ENCODE measurements around the gene SIK3.
"Not testable (repeated sequence)": the region's sequence is repeated elsewhere in the genome, so short reads cannot be mapped to it uniquely, and the experiment has no call there.

SIK3 gene

GRCh38 chr11:116813170-116813569 lies 285.1 kb downstream of the SIK3 start:
- DNase-seq: no peak

DNA sequence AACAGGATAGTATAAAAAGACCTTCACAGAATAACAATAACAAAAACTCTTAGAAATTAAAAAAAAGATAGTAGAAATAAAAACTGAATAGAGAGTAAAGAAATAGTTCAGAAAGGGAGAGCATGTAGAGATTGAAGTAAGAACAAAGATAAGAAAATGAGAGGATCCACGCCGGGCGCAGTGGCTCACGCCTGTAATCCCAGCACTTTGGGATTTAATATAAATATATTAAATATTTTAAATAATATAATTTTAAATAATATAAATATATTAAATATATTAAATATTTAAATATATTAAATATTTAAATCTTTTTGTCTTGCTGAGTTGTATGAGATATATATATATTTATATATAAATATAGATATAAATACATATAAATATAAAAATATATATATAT lies 286.1 kb downstream of the SIK3 start:
- no peak for DNase-seq

GRCh38 chr11:116811194-116811593 lies 287.0 kb downstream of the SIK3 start:
- DNase-seq: no peak

GRCh38 chr11:116808262-116809175 lies 289.7 kb downstream of the SIK3 start:
- no peak for DNase-seq

- no peak for DNase-seq
Observed at GRCh38 chr11:116807601-116808261, 290.5 kb downstream of the SIK3 start.

DNA sequence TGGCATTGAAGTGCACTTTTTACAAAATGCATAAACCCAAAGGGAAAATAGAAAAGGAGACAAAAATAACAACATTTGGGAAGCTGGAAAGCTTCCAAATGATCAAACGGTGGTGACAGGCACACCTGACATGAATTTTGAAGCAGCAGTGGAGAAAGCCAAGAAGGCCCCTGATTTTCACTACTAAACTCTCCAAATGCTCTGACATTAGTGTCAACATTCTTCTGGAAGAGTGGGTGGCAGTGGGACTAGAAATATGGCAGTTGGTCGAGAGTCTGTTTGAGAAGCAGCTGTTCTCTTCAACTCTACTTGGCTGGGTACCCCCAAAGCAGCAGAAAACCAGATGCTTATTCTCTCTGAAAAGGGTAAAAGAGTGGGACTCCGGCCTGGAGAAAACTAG lies 294.2 kb downstream of the SIK3 start:
- no peak for DNase-seq

DNA sequence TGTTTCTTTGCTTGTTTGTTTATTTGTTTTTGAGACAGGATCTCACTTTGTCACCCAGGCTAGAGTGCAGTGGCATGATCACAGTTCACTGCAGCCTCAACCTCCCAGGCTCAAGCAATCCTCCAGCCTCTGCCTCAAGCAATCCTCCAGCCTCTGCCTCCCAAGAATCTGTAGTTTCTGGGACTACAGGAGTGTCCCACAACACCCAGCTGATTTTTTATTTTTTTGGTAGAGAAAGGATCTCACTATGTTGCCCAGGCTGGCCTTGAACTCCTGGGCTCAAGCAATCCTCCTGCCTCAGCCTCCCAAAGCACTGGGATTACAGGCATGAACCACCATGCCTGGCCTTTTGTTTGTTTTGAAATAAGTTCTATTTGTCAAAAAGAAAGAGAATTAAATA lies 296.6 kb downstream of the SIK3 start:
- not testable (repeated sequence) for DNase-seq

DNA sequence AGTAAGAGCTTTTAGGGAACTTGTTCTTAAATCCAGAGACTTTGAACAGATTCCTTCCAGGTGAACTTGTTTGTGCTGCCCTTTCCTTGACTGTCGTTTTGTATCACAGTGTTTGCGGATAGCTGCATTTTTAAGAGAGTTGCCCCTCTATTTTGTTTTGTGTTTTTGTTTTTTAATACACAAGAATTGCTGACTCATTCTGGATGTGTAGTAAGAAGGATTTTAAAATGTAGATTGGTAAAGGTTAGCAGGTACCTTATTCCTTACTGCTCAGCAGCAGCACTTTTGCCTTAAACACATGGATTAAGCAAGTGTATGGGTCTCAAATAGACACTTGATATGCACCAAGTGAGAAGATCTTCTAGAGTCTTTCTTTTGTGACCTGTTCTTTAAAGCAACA lies 297.6 kb downstream of the SIK3 start:
- DNase-seq: no peak

- no peak for DNase-seq
Observed at GRCh38 chr11:116798368-116798767, 299.9 kb downstream of the SIK3 start.

- no peak for DNase-seq
Observed at GRCh38 chr11:116797816-116798215, 300.4 kb downstream of the SIK3 start.

GRCh38 chr11:116796548-116796947 lies 301.7 kb downstream of the SIK3 start:
- DNase-seq: no peak

DNA sequence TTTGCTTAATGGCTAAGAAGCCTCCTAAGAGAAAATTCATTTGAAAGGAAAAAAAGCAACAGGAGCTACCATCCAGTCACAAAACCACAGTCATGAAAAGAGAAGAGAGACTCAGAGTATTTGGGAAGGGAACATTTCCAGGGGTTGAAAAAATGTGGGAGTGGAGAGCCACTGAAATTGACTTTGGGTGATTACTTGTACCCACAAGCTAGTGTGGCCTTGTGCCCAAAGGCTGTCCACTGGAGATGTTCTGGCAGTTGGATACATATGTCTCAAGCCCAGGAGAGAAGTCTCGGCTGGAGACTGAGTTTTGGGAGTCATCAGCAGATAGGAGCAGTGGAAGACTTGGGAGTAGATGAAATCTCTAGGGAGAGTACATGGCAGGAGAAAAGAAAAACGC lies 303.4 kb downstream of the SIK3 start:
- DNase-seq: no peak

GRCh38 chr11:116793772-116794097 lies 304.5 kb downstream of the SIK3 start:
- no peak for DNase-seq

Data from CD4-positive, alpha-beta T cell treated with Interleukin-10 for 1 hour (primary cell).